NCI-H526 treated with DMSO at 0.1 percent for 48 hours (cell line): ENCODE results near the gene SEPTIN10.

ENCODE experiments used
- DNase-seq: peaks from one replicate; lab custom pipeline; 2025; lab: John Stamatoyannopoulos, UW

SEPTIN10 gene

GRCh38 chr2:109497911-109498870, 115.6 kb downstream of the SEPTIN10 start:
- DNase-seq: no peak

DNA sequence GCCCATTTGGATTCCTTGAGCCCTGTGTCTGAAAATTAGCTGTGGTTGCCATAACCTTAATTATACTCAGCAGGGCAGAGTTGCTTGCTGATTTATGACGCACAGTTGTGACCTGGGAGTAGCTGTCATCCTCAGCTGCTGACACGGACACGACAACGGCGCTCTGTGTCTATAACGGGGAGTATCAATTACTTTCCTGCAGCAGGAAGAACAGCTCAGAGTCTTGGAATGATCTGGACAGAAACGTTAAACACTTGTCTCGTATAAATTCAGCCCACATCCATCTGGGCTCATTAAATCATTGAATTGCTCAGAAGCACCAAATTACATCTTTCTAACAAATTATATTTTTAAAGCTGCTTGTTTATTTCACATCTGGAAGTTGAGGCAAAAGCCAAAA, 116.3 kb downstream of the SEPTIN10 start:
- no peak for DNase-seq

GRCh38 chr2:109494351-109494750, 119.4 kb downstream of the SEPTIN10 start:
- no peak for DNase-seq

- DNase-seq: no peak
These were observed 120.4 kb downstream of the SEPTIN10 start for GRCh38 chr2:109493176-109493935.
